Fibroblast of lung (primary cell): ENCODE data around the gene ANO4.

ENCODE experiments used
- EZH2 ChIP-seq: IDR thresholded peaks from 2 replicates; pipeline ENCODE4 v1.5.1; 2012; ENCODE audit warnings: low read length, control low read depth, mild to moderate bottlenecking; ENCODE audit errors: missing control alignments
- TF ChIP-seq, protein P1 (sequence below), 2 donors: IDR thresholded peaks in 1 of 2; conservative IDR thresholded peaks in 1 of 2; 1 replicate in 1 of 2; 2 replicates in 1 of 2; pipeline ENCODE4 v1.5.1; 2011 to 2012; ENCODE audit warnings: low read length in 2 of 2, control low read depth in 1 of 2, inconsistent platforms in 1 of 2, low read depth in 1 of 2, mild to moderate bottlenecking in 1 of 2

DNA sequence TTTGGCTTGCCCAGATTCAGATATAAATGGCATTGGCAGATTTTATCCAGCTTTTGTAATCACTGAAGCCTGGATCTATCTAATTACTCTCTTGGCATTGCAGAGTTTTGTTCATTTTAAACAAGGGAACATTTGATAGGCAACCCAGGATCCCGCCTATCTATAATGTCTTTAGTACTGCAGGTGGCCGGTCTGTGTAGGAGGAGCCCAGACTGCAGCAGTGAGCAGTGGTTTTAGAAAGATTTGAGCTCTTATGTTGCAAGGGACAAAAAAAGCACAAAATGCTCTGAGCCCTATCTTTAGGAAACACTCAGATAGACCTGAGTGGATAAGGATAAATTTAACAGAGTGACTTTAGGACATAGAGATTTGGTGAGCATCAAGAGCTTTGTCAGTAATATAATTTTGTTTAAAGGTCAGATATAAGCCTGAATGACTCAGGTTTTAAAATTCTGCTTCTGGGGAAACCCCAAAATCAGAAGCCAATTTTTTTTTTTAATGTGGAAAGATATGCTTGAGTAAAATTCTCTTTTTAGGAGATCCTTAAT lies 250.0 kb downstream of the ANO4 start:
- TF ChIP-seq, protein P1, sequence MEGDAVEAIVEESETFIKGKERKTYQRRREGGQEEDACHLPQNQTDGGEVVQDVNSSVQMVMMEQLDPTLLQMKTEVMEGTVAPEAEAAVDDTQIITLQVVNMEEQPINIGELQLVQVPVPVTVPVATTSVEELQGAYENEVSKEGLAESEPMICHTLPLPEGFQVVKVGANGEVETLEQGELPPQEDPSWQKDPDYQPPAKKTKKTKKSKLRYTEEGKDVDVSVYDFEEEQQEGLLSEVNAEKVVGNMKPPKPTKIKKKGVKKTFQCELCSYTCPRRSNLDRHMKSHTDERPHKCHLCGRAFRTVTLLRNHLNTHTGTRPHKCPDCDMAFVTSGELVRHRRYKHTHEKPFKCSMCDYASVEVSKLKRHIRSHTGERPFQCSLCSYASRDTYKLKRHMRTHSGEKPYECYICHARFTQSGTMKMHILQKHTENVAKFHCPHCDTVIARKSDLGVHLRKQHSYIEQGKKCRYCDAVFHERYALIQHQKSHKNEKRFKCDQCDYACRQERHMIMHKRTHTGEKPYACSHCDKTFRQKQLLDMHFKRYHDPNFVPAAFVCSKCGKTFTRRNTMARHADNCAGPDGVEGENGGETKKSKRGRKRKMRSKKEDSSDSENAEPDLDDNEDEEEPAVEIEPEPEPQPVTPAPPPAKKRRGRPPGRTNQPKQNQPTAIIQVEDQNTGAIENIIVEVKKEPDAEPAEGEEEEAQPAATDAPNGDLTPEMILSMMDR (conservative IDR thresholded peaks at IDR 0.05 in 1 of 2, IDR thresholded peaks at IDR 0.05 in 1 of 2; ENCODE audit: low read depth in 1 of 2, low read length in 2 of 2): no peak
- no peak for TF ChIP-seq EZH2
